ENCODE results near the gene CDHR1.
A peak's percentile ranks its signal among the peaks of the same experiment; 100 is the strongest.

CDHR1 gene

GRCh38 chr10:84158061-84158460, 36.3 kb upstream of the CDHR1 start:
- Histone ChIP-seq H2BK15ac (ENCODE audit: low read depth, poor library complexity, severe bottlenecking) (no peak overlapping the region), H2BK12ac (ENCODE audit: low read length in 2 of 2) (no peak overlapping the region), H3K23ac (ENCODE audit: low read length in 2 of 2) (no peak overlapping the region), H3K79me1 (replicated peaks; ENCODE audit: low read length, poor library complexity, severe bottlenecking) (peaks cover 18% of the 10 kb centered on the region), H3K4ac (ENCODE audit: low read depth in 1 of 2, low read length in 2 of 2) (no peak overlapping the region), H4K8ac (ENCODE audit: low read length) (no peak overlapping the region), H3K18ac (ENCODE audit: low read depth in 1 of 2, low read length in 2 of 2) (no peak overlapping the region), H3K4me3 (ENCODE audit: insufficient read depth in 1 of 2, low read depth in 1 of 2, low read length in 2 of 2) (no peak overlapping the region), H2BK5ac (ENCODE audit: low read depth, low read length, poor library complexity, severe bottlenecking) (no peak overlapping the region), H3K9ac (ENCODE audit: low read length) (no peak overlapping the region), H2AFZ (ENCODE audit: low read depth, low read length) (no peak overlapping the region), H3K14ac (ENCODE audit: low read length in 2 of 2) (no peak overlapping the region), H3K36me3 (ENCODE audit: control insufficient read depth in 1 of 2, insufficient read depth in 2 of 2, low read depth in 1 of 2, low read length in 2 of 2) (peaks cover 4 to 28% of the 10 kb centered on the region in 2 experiments), H3K27me3 (ENCODE audit: control insufficient read depth in 1 of 2, insufficient read depth in 1 of 2, low read length in 2 of 2) (peaks cover 0 to 4% of the 10 kb centered on the region in 2 experiments), H4K91ac (ENCODE audit: low read length) (no peak overlapping the region), H2AK5ac (ENCODE audit: low read length, severe bottlenecking) (no peak overlapping the region), H3K4me2 (ENCODE audit: low read length, poor library complexity, severe bottlenecking) (no peak overlapping the region), H3K9me3 (ENCODE audit: control insufficient read depth, low read length) (no peaks in the 10 kb centered on the region), H3K27ac (ENCODE audit: low read length, poor library complexity, severe bottlenecking) (no peak overlapping the region), H3K4me1 (ENCODE audit: control insufficient read depth, insufficient read depth, low read depth, low read length) (peaks cover 5% of the 10 kb centered on the region), H2BK120ac (ENCODE audit: low read depth, low read length) (no peak overlapping the region)
- 94% methylated on average over 1 of the region's 2 CpGs for WGBS
- no peak for DNase-seq

DNA sequence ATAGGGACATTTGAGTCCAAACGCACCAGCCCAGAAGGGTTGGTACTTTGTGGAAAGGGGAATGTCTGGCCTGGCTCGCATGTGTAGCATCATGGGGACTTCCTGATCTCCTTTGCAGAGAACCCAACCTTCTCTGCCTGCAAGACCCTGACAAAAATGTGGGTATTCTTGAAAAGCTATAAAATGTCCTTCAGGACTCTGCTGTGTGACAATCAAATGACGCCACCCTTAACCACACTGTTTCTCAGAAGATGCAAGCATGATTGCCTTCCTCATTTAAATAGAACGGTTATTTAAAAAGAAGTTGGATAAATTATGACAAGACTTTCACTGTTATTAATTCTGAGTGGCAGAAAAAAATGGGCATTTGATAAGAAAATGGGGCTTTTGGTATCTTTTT, 35.8 kb upstream of the CDHR1 start:
- Histone ChIP-seq H3K4me3 (ENCODE audit: insufficient read depth in 1 of 2, low read depth in 1 of 2, low read length in 2 of 2) (no peak overlapping the region), H2BK5ac (ENCODE audit: low read depth, low read length, poor library complexity, severe bottlenecking) (no peak overlapping the region), H3K4me1 (ENCODE audit: control insufficient read depth, insufficient read depth, low read depth, low read length) (peaks cover 5% of the 10 kb centered on the region), H3K9me3 (ENCODE audit: control insufficient read depth, low read length) (no peaks in the 10 kb centered on the region), H2BK120ac (ENCODE audit: low read depth, low read length) (no peak overlapping the region), H4K8ac (ENCODE audit: low read length) (no peak overlapping the region), H3K23ac (ENCODE audit: low read length in 2 of 2) (no peak overlapping the region), H2AK5ac (ENCODE audit: low read length, severe bottlenecking) (no peak overlapping the region), H3K79me1 (replicated peaks; ENCODE audit: low read length, poor library complexity, severe bottlenecking) (peaks cover 23% of the 10 kb centered on the region), H4K91ac (ENCODE audit: low read length) (no peak overlapping the region), H3K27me3 (ENCODE audit: control insufficient read depth in 1 of 2, insufficient read depth in 1 of 2, low read length in 2 of 2) (peaks cover 0 to 9% of the 10 kb centered on the region in 2 experiments), H2BK15ac (ENCODE audit: low read depth, poor library complexity, severe bottlenecking) (no peak overlapping the region), H3K9ac (ENCODE audit: low read length) (no peak overlapping the region), H3K4me2 (ENCODE audit: low read length, poor library complexity, severe bottlenecking) (no peak overlapping the region), H2AFZ (ENCODE audit: low read depth, low read length) (no peak overlapping the region), H3K4ac (ENCODE audit: low read depth in 1 of 2, low read length in 2 of 2) (no peak overlapping the region), H3K18ac (ENCODE audit: low read depth in 1 of 2, low read length in 2 of 2) (no peak overlapping the region), H3K36me3 (ENCODE audit: control insufficient read depth in 1 of 2, insufficient read depth in 2 of 2, low read depth in 1 of 2, low read length in 2 of 2) (peaks cover 4 to 23% of the 10 kb centered on the region in 2 experiments), H3K14ac (ENCODE audit: low read length in 2 of 2) (no peak overlapping the region), H3K27ac (ENCODE audit: low read length, poor library complexity, severe bottlenecking) (no peak overlapping the region), H2BK12ac (ENCODE audit: low read length in 2 of 2) (no peak overlapping the region)
- DNase-seq: no peak
- WGBS: 100% methylated on average over 4 of the region's 4 CpGs

DNA sequence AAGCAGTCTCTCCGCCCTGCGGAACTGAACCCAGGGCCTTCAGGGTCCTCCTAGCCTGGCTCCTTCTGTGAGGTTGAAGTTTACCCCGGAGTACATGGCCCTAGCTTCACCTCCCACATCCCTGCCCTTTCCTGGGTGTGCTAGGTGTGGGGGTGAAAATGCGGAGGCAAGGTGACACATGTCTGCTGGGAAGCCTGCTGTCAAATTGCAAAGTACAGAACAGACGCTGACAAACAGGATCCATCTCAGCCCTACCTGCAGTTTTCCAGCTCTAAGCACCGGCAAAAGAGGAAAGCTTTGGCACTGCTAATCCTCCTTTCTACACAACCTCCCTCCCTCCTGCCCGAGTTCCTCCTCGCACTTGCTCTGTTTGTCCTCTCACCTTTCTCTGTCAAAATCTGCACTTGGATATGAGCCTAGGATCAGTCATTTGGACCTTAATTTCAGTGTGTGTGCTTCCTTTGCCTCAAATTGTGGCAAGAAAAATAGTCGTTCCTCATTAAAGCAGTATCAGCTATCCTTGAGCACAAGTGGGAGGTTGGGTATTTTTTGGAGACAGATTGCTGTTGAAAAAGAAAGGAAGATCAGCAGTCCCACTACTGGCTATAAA, 35.2 kb upstream of the CDHR1 start:
- Histone ChIP-seq H3K4me3 (ENCODE audit: insufficient read depth in 1 of 2, low read depth in 1 of 2, low read length in 2 of 2) (no peak overlapping the region), H2AK5ac (ENCODE audit: low read length, severe bottlenecking) (no peak overlapping the region), H2BK12ac (ENCODE audit: low read length in 2 of 2) (no peak overlapping the region), H3K27ac (ENCODE audit: low read length, poor library complexity, severe bottlenecking) (no peak overlapping the region), H3K18ac (ENCODE audit: low read depth in 1 of 2, low read length in 2 of 2) (no peak overlapping the region), H2BK15ac (ENCODE audit: low read depth, poor library complexity, severe bottlenecking) (no peak overlapping the region), H4K8ac (ENCODE audit: low read length) (no peak overlapping the region), H3K14ac (ENCODE audit: low read length in 2 of 2) (no peak overlapping the region), H2AFZ (ENCODE audit: low read depth, low read length) (no peak overlapping the region), H2BK5ac (ENCODE audit: low read depth, low read length, poor library complexity, severe bottlenecking) (no peak overlapping the region), H3K36me3 (ENCODE audit: control insufficient read depth in 1 of 2, insufficient read depth in 2 of 2, low read depth in 1 of 2, low read length in 2 of 2) (peaks cover 4 to 17% of the 10 kb centered on the region in 2 experiments), H3K4me2 (ENCODE audit: low read length, poor library complexity, severe bottlenecking) (no peak overlapping the region), H3K9ac (ENCODE audit: low read length) (no peak overlapping the region), H4K91ac (ENCODE audit: low read length) (no peak overlapping the region), H3K79me1 (replicated peaks; ENCODE audit: low read length, poor library complexity, severe bottlenecking) (peaks cover 27% of the 10 kb centered on the region), H3K4me1 (ENCODE audit: control insufficient read depth, insufficient read depth, low read depth, low read length) (peaks cover 7% of the 10 kb centered on the region), H3K27me3 (ENCODE audit: control insufficient read depth in 1 of 2, insufficient read depth in 1 of 2, low read length in 2 of 2) (peaks cover 0 to 15% of the 10 kb centered on the region in 2 experiments), H3K23ac (ENCODE audit: low read length in 2 of 2) (peak overlapping the region in 1 of 2 experiments; percentile 36), H3K9me3 (ENCODE audit: control insufficient read depth, low read length) (no peaks in the 10 kb centered on the region), H2BK120ac (ENCODE audit: low read depth, low read length) (no peak overlapping the region), H3K4ac (ENCODE audit: low read depth in 1 of 2, low read length in 2 of 2) (no peak overlapping the region)
- DNase-seq: no peak
- WGBS: 50% methylated on average over 5 of the region's 9 CpGs

GRCh38 chr10:84160663-84161362, 33.5 kb upstream of the CDHR1 start:
- no peaks in the 10 kb centered on the region for H3K9me3 ChIP-seq (ENCODE audit: control insufficient read depth, low read length)
- no peak overlapping the region for H4K91ac ChIP-seq (ENCODE audit: low read length)
- no peak overlapping the region for H2BK12ac ChIP-seq (ENCODE audit: low read length in 2 of 2)
- no peak overlapping the region for H3K9ac ChIP-seq (ENCODE audit: low read length)
- no peak overlapping the region for H2AFZ ChIP-seq (ENCODE audit: low read depth, low read length)
- WGBS: 49% methylated on average over 6 of the region's 6 CpGs
- peaks cover 11% of the 10 kb centered on the region for H3K4me1 ChIP-seq (ENCODE audit: control insufficient read depth, insufficient read depth, low read depth, low read length)
- no peak for DNase-seq
- H4K8ac ChIP-seq (ENCODE audit: low read length): no peak overlapping the region
- peaks cover 0 to 30% of the 10 kb centered on the region in 2 experiments for H3K27me3 ChIP-seq (ENCODE audit: control insufficient read depth in 1 of 2, insufficient read depth in 1 of 2, low read length in 2 of 2)
- H2BK15ac ChIP-seq (ENCODE audit: low read depth, poor library complexity, severe bottlenecking): no peak overlapping the region
- no peak overlapping the region for H3K18ac ChIP-seq (ENCODE audit: low read depth in 1 of 2, low read length in 2 of 2)
- H3K36me3 ChIP-seq (ENCODE audit: control insufficient read depth in 1 of 2, insufficient read depth in 2 of 2, low read depth in 1 of 2, low read length in 2 of 2): peaks cover 1 to 3% of the 10 kb centered on the region in 2 experiments
- no peak overlapping the region for H3K14ac ChIP-seq (ENCODE audit: low read length in 2 of 2)
- H3K27ac ChIP-seq (ENCODE audit: low read length, poor library complexity, severe bottlenecking): no peak overlapping the region
- no peak overlapping the region for H3K4ac ChIP-seq (ENCODE audit: low read depth in 1 of 2, low read length in 2 of 2)
- no peak overlapping the region for H3K23ac ChIP-seq (ENCODE audit: low read length in 2 of 2)
- no peak overlapping the region for H2AK5ac ChIP-seq (ENCODE audit: low read length, severe bottlenecking)
- H2BK120ac ChIP-seq (ENCODE audit: low read depth, low read length): no peak overlapping the region
- H3K4me2 ChIP-seq (ENCODE audit: low read length, poor library complexity, severe bottlenecking): no peak overlapping the region
- peaks cover 28% of the 10 kb centered on the region for H3K79me1 ChIP-seq (replicated peaks; ENCODE audit: low read length, poor library complexity, severe bottlenecking)
- H2BK5ac ChIP-seq (ENCODE audit: low read depth, low read length, poor library complexity, severe bottlenecking): no peak overlapping the region
- no peak overlapping the region for H3K4me3 ChIP-seq (ENCODE audit: insufficient read depth in 1 of 2, low read depth in 1 of 2, low read length in 2 of 2)
